Hepatocyte (in vitro differentiated cells): ENCODE data around the gene G3BP1.

Source experiments
- EZH2 ChIP-seq: fragments of 200-600 bp; sonication (generic); IDR thresholded peaks from 2 replicates; pipeline ENCODE4 v1.6.1; 2016; ENCODE audit warnings: antibody characterized with exemption, mild to moderate bottlenecking, borderline replicate concordance
- EZH2phosphoT487 ChIP-seq: fragments of 200-600 bp; sonication (generic); IDR thresholded peaks from one replicate; pipeline ENCODE4 v1.6.1; 2018; ENCODE audit warnings: antibody characterized with exemption, mild to moderate bottlenecking, low read depth, moderate library complexity; ENCODE audit not compliant: unreplicated experiment, severe bottlenecking
- TF ChIP-seq, protein P1 (sequence below): fragments of 200-600 bp; sonication (generic); IDR thresholded peaks from 2 replicates; pipeline ENCODE4 v1.5.1; 2016; ENCODE audit warnings: antibody characterized with exemption, mild to moderate bottlenecking; ENCODE audit not compliant: poor library complexity

DNA sequence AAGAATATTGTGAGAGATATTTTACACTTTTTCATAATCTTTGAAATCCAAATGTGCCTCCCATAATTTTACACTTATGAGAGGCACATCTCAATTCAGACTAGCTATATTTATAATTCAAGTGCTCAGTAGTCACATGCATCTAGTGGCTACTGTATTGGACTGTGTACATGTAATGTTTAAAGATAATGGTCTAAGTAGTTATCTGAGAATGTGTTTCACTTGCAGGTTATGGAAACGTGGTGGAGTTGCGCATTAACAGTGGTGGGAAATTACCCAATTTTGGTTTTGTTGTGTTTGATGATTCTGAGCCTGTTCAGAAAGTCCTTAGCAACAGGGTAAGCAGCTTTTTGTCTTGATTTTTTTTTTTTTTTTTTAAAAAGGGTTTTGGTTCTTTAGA, 28.8 kb downstream of the G3BP1 start:
- TF ChIP-seq, protein P1, sequence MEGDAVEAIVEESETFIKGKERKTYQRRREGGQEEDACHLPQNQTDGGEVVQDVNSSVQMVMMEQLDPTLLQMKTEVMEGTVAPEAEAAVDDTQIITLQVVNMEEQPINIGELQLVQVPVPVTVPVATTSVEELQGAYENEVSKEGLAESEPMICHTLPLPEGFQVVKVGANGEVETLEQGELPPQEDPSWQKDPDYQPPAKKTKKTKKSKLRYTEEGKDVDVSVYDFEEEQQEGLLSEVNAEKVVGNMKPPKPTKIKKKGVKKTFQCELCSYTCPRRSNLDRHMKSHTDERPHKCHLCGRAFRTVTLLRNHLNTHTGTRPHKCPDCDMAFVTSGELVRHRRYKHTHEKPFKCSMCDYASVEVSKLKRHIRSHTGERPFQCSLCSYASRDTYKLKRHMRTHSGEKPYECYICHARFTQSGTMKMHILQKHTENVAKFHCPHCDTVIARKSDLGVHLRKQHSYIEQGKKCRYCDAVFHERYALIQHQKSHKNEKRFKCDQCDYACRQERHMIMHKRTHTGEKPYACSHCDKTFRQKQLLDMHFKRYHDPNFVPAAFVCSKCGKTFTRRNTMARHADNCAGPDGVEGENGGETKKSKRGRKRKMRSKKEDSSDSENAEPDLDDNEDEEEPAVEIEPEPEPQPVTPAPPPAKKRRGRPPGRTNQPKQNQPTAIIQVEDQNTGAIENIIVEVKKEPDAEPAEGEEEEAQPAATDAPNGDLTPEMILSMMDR = no peak
- TF ChIP-seq EZH2 (no peak), EZH2phosphoT487 (no peak)
